Activated naive CD4-positive, alpha-beta T cell treated with Interleukin-2 at 50 U/mL for 16 hours (primary cell): ENCODE measurements around the gene METTL13.
A peak's percentile ranks its signal among the peaks of the same experiment; 100 is the strongest.

Experiments used
- DNase-seq: peaks from one replicate; pipeline ENCODE4 v3.0.0-alpha.2; 2020

The METTL13 gene

GRCh38 chr1:171805395-171806115, 24.1 kb downstream of the METTL13 start:
- DNase-seq, result no peak

GRCh38 chr1:171807556-171807955, 26.1 kb downstream of the METTL13 start:
- DNase-seq, result no peak

- no peak for DNase-seq
Observed at GRCh38 chr1:171809834-171810233, 28.4 kb downstream of the METTL13 start.

GRCh38 chr1:171811672-171812071, 30.2 kb downstream of the METTL13 start:
- no peak for DNase-seq

GRCh38 chr1:171814692-171815091, 33.2 kb downstream of the METTL13 start:
- no peak for DNase-seq

- DNase-seq, result no peak
Observed at GRCh38 chr1:171816300-171816901, 34.9 kb downstream of the METTL13 start.

GRCh38 chr1:171817511-171818265, 36.2 kb downstream of the METTL13 start:
- DNase-seq, result peak; percentile 42

- DNase-seq, result no peak
Observed at GRCh38 chr1:171819946-171820345, 38.5 kb downstream of the METTL13 start.

- no peak for DNase-seq
Observed at GRCh38 chr1:171826973-171827372, 45.5 kb downstream of the METTL13 start.

GRCh38 chr1:171828794-171829193, 47.3 kb downstream of the METTL13 start:
- DNase-seq, result no peak

- DNase-seq, result no peak
Observed at GRCh38 chr1:171833091-171833825, 51.8 kb downstream of the METTL13 start.

GRCh38 chr1:171834821-171835220, 53.4 kb downstream of the METTL13 start:
- no peak for DNase-seq

GRCh38 chr1:171835891-171836290, 54.4 kb downstream of the METTL13 start:
- DNase-seq, result no peak

GRCh38 chr1:171841050-171841910, 59.8 kb downstream of the METTL13 start, which contains the start of gene DNM3:
TSS of gene DNM3 (plus strand) at chr1:171841498. CDS start at chr1:171841657, 159 bp downstream.
- peak; percentile 76 for DNase-seq

GRCh38 chr1:171841931-171842761, 60.7 kb downstream of the METTL13 start:
- peak; percentile 9 for DNase-seq

- DNase-seq, result no peak
Observed at GRCh38 chr1:171844381-171844780, 62.9 kb downstream of the METTL13 start.

- DNase-seq, result no peak
Observed at GRCh38 chr1:171845998-171846397, 64.5 kb downstream of the METTL13 start.
